Measurements from ENCODE around the gene NLRP1.

DNA sequence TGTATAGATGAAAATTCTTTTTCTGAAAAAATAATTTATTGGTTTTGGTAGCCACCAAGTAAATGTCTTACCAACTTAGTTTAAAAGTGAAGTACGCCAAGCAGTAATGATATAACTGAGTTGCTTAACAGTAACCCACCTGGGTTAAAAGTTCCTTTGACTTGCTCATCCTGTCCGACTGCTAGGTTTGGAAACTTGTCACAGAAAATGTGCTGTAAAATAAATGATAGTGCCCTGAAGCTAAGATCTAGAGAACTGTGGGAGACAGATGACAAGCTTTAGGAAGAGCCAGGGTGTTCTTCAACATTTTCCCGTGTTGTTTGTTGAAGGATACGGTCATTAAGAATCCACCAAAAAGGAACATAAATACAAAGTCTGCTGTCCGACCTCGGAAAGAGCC is 103.3 kb downstream of the NLRP1 start:
- no peak for TF ChIP-seq EZH2 (IDR thresholded peaks at IDR 0.05; ENCODE audit: insufficient read depth, poor library complexity, severe bottlenecking)
- no peak for TF ChIP-seq EZH2phosphoT487 (IDR thresholded peaks at IDR 0.05; ENCODE audit: insufficient read depth, low read depth)

Measured in GM23248 (cell line).